ENCODE measurements around the gene EPB41L4B.

Gene EPB41L4B

GRCh38 chr9:109122726-109123621, 197.9 kb downstream of the EPB41L4B start:
- no peaks in the 10 kb centered on the region for H3K27me3 ChIP-seq (ENCODE audit: insufficient read depth, poor library complexity, severe bottlenecking)
- no peaks in the 10 kb centered on the region for H3K36me3 ChIP-seq (ENCODE audit: low read depth)
- H3K27ac ChIP-seq (ENCODE audit: poor library complexity, severe bottlenecking), result no peak overlapping the region
- DNase-seq (ENCODE audit: low spot score) (no peak), ATAC-seq (ENCODE audit: low read depth) (no peak)
- H3K9me3 ChIP-seq (ENCODE audit: severe bottlenecking), result no peaks in the 10 kb centered on the region
- no peak overlapping the region for H3K4me3 ChIP-seq (ENCODE audit: severe bottlenecking)
- no peak for TF ChIP-seq CTCF (IDR thresholded peaks at IDR 0.05; ENCODE audit: poor library complexity, severe bottlenecking)
- peaks cover 10% of the 10 kb centered on the region for H3K4me1 ChIP-seq (ENCODE audit: insufficient read depth, poor library complexity, severe bottlenecking)

All from RWPE2 (cell line).